DND-41 (cell line): ENCODE results near the gene RUNX2.

Experiments
- CTCF ChIP-seq: IDR thresholded peaks from 2 replicates; pipeline ENCODE4 v1.5.1; 2012; ENCODE audit warnings: borderline replicate concordance, low read length, moderate library complexity, mild to moderate bottlenecking; ENCODE audit not compliant: poor library complexity, severe bottlenecking; ENCODE audit errors: extremely low read depth
- EZH2 ChIP-seq: IDR thresholded peaks from 3 replicates; pipeline ENCODE4 v1.6.1; 2012; ENCODE audit warnings: borderline replicate concordance, low read depth, mild to moderate bottlenecking, moderate library complexity, low read length, inconsistent platforms; ENCODE audit not compliant: severe bottlenecking

- TF ChIP-seq CTCF (no peak), EZH2 (no peak)
Observed at GRCh38 chr6:45483021-45483420, 154.9 kb downstream of the RUNX2 start.
